WI38 (cell line): ENCODE results near the gene FGF11.
A peak's percentile ranks its signal among the peaks of the same experiment; 100 is the strongest.

ENCODE experiments used
- H3K4me3 ChIP-seq: 2 replicates; pipeline ENCODE4 v1.5.1; 2011; ENCODE audit warnings: low read depth, mild to moderate bottlenecking, control low read depth, low read length
- TF ChIP-seq, protein P1 (sequence below): IDR thresholded peaks from 2 replicates; pipeline ENCODE4 v1.5.1; 2012; ENCODE audit warnings: low read depth, mild to moderate bottlenecking, control low read depth, low read length

Gene FGF11

GRCh38 chr17:7405350-7406234, 33.7 kb upstream of the FGF11 start:
- TF ChIP-seq, protein P1, sequence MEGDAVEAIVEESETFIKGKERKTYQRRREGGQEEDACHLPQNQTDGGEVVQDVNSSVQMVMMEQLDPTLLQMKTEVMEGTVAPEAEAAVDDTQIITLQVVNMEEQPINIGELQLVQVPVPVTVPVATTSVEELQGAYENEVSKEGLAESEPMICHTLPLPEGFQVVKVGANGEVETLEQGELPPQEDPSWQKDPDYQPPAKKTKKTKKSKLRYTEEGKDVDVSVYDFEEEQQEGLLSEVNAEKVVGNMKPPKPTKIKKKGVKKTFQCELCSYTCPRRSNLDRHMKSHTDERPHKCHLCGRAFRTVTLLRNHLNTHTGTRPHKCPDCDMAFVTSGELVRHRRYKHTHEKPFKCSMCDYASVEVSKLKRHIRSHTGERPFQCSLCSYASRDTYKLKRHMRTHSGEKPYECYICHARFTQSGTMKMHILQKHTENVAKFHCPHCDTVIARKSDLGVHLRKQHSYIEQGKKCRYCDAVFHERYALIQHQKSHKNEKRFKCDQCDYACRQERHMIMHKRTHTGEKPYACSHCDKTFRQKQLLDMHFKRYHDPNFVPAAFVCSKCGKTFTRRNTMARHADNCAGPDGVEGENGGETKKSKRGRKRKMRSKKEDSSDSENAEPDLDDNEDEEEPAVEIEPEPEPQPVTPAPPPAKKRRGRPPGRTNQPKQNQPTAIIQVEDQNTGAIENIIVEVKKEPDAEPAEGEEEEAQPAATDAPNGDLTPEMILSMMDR, result no peak
- peak overlapping the region; percentile 75 for H3K4me3 ChIP-seq

DNA sequence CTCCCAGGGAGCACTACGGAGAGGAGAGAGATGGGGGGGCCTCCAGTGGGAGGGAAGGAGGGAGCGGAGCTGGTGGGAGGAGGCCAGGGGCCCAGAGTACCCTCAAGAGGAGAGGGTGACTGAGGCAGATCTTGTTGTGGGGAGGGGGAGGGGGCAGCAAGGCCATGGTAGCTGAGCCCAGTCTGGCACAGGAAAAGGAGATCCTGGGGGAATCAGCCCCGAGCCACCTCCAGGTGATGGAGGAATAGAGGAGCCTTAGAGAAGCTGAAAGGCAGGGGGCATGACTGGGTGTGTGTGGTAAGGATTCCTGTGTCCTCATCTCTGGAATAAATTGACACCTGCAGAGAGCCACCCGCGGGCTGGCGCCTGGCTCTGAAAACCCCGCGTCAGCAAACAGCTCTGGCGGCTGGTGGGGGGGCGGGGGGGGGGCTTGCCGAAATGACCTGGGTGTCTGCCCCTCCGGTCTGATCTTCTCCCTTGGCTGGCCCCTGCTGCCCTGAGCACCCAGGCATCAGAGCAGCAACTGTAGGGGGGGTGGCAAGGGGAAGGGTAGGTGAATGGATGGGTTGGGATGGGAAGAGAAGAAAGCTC, 33.0 kb upstream of the FGF11 start:
- peak overlapping the region; percentile 75 for H3K4me3 ChIP-seq
- TF ChIP-seq, protein P1, result no peak

GRCh38 chr17:7407082-7407481, 32.2 kb upstream of the FGF11 start:
- TF ChIP-seq, protein P1, result no peak
- no peak overlapping the region for H3K4me3 ChIP-seq

DNA sequence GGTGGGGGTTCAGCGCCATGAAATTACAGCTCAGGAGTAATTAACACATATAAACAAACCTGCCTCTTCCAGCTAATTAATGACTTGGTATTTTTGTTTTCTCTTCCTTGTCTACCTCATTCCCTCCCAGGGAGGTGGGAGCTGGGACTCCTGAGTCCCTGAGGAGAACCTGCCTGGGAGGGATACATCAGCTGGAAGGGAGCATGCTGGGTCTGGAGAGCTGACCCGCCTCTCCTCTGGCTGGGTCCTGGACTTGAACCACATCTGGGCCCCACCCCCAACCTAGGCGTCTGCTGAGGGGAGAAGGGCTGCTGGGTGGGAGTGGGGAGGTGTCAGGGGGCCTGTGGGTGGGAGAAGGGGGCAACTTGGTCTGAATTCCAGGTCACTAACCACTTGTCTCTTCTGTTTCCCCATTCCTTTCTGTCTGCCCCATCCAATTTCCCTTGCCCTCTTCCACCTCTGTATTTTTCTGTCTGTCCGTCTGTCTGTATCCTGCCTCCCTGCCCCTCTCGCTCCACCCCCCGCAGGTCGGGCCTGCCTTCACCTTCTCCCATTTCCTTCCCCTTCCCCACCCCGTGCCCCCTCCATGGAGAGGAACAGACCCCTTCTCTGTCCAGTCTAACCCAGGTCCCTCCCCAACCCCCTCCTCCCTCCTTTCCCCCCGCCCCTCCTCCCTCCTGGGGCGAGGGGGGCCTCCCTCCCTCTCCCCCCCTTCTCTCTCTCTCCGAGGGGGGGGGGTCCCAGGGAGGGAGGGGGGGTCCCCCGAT, 31.6 kb upstream of the FGF11 start, which contains the start of gene NLGN2:
NLGN2 (plus strand) TSS at position 361 of the 767 bp plus-strand sequence. CDS start 411 bp downstream, outside the sequence.
- H3K4me3 ChIP-seq, result no peak within 1 kb of the TSS
- TF ChIP-seq, protein P1, result no peak

- H3K4me3 ChIP-seq, result no peak overlapping the region
- TF ChIP-seq, protein P1, result no peak
Observed at GRCh38 chr17:7408252-7408727, 31.0 kb upstream of the FGF11 start.

- TF ChIP-seq, protein P1, result no peak
- no peak overlapping the region for H3K4me3 ChIP-seq
Observed at GRCh38 chr17:7408863-7409262, 30.4 kb upstream of the FGF11 start.
